ENCODE results near the gene TMEM63C.

Gene TMEM63C

DNA sequence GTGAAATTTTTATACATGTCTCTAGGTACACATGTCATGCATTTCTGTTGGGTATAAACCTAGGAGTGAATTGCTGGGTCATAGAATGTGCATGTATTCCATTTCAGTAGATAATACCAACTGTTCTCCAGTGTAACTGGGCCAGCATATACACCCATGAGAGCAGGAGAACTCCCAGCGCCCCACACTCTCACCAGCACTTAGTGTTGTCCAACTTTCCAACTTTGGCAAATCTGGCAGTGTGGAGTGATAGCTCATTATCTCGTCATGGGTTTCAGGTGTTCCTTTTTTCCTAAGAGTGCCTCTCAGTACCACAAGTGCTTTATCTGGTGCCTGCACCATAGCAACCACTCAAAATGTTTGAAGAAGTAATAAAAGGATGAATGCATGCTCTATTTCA is 49.3 kb downstream of the TMEM63C start:
- CTCF ChIA-PET = interaction anchor here (1.4 kb wide), 1 partner anchor 18 kb away, joined by 4 read pairs; no protein-coding TSS in a partner anchor
- TF ChIP-seq BHLHE40 (IDR thresholded peaks at IDR 0.05; ENCODE audit: borderline replicate concordance) (no peak), HDGF (IDR thresholded peaks at IDR 0.05; ENCODE audit: borderline replicate concordance) (no peak), NFRKB (IDR thresholded peaks at IDR 0.05) (no peak)
- no peak for DNase-seq (ENCODE audit: extremely low spot score)
- POLR2A ChIA-PET = no interaction called here

DNA sequence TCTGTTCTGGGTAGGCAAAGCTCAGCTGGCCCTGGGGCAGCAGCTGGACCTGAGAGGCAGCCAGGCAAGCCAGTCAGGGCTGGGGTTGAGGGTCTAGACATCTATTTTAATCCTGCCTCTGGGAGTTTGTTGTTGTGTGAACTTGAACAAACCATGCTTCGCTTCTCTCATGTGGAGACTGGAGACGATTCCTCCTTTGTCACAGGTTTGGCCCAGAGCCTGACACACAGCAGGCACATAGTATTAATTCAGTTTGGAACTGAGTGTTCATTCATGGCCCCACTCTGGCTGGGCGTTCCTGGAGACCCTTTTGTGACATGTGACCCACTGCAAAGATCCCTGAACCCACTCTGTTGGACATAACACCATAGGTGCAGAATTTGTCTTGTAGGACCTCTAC is 50.1 kb downstream of the TMEM63C start:
- ChIA-PET POLR2A (no interaction called here), CTCF (no interaction called here)
- no peak for TF ChIP-seq FOXK2 (IDR thresholded peaks at IDR 0.05)
- TF ChIP-seq FOXM1 (IDR thresholded peaks at IDR 0.05; ENCODE audit: borderline replicate concordance) = no peak
- no peak for TF ChIP-seq TARDBP (IDR thresholded peaks at IDR 0.05)
- TF ChIP-seq, protein P1, sequence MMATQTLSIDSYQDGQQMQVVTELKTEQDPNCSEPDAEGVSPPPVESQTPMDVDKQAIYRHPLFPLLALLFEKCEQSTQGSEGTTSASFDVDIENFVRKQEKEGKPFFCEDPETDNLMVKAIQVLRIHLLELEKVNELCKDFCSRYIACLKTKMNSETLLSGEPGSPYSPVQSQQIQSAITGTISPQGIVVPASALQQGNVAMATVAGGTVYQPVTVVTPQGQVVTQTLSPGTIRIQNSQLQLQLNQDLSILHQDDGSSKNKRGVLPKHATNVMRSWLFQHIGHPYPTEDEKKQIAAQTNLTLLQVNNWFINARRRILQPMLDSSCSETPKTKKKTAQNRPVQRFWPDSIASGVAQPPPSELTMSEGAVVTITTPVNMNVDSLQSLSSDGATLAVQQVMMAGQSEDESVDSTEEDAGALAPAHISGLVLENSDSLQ (IDR thresholded peaks at IDR 0.05) = no peak
- TF ChIP-seq SP1 (IDR thresholded peaks at IDR 0.05) = no peak
- TF ChIP-seq FOXA1 (IDR thresholded peaks at IDR 0.05) = no peak
- no peak for TF ChIP-seq SUZ12 (IDR thresholded peaks at IDR 0.05)
- TF ChIP-seq LEF1 (IDR thresholded peaks at IDR 0.05; ENCODE audit: borderline replicate concordance) = no peak
- TF ChIP-seq ELF4 (IDR thresholded peaks at IDR 0.05) = no peak
- TF ChIP-seq HDGF (IDR thresholded peaks at IDR 0.05; ENCODE audit: borderline replicate concordance) = no peak
- TF ChIP-seq NFRKB (IDR thresholded peaks at IDR 0.05) = no peak
- TF ChIP-seq L3MBTL2 (conservative IDR thresholded peaks at IDR 0.05) = no peak
- TF ChIP-seq CTBP1 (IDR thresholded peaks at IDR 0.05; ENCODE audit: borderline replicate concordance) = no peak
- no peak for TF ChIP-seq ARNT (IDR thresholded peaks at IDR 0.05)
- no peak for DNase-seq (ENCODE audit: extremely low spot score)

DNA sequence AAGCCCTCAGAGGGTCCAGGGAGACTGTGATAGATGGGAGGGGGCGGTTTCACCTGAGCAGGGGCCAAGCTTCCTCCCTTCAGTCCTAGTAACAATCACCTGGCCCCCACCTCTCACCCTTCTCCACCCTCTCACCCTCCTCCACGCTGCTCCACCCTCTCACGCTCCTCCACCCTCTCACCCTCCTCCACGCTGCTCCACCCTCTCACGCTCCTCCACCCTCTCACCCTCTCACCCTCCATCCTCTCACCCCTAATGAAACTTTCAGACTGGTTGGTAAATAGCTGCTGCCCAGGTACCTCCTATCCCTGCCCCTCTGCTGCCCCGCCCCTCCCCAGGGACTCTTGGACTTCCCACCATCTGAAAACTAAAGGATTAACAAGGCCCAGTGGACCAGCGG is 55.2 kb downstream of the TMEM63C start:
- no peak for DNase-seq (ENCODE audit: extremely low spot score)
- ChIA-PET CTCF (interaction anchor here (0.6 kb wide), 1 partner anchor 526 kb away, joined by 3 read pairs; no protein-coding TSS in a partner anchor), POLR2A (no interaction called here)
- TF ChIP-seq BHLHE40 (IDR thresholded peaks at IDR 0.05; ENCODE audit: borderline replicate concordance) (no peak), ZNF384 (IDR thresholded peaks at IDR 0.05) (no peak), FOXM1 (IDR thresholded peaks at IDR 0.05; ENCODE audit: borderline replicate concordance) (no peak), NFRKB (IDR thresholded peaks at IDR 0.05) (no peak), ELF4 (IDR thresholded peaks at IDR 0.05) (no peak), HDGF (IDR thresholded peaks at IDR 0.05; ENCODE audit: borderline replicate concordance) (no peak), CTBP1 (IDR thresholded peaks at IDR 0.05; ENCODE audit: borderline replicate concordance) (no peak), TARDBP (IDR thresholded peaks at IDR 0.05) (no peak), ARNT (IDR thresholded peaks at IDR 0.05) (no peak), SP1 (IDR thresholded peaks at IDR 0.05) (no peak), L3MBTL2 (conservative IDR thresholded peaks at IDR 0.05) (no peak), LEF1 (IDR thresholded peaks at IDR 0.05; ENCODE audit: borderline replicate concordance) (no peak), SUZ12 (IDR thresholded peaks at IDR 0.05) (no peak)
- TF ChIP-seq, protein P1 (IDR thresholded peaks at IDR 0.05) = no peak

DNA sequence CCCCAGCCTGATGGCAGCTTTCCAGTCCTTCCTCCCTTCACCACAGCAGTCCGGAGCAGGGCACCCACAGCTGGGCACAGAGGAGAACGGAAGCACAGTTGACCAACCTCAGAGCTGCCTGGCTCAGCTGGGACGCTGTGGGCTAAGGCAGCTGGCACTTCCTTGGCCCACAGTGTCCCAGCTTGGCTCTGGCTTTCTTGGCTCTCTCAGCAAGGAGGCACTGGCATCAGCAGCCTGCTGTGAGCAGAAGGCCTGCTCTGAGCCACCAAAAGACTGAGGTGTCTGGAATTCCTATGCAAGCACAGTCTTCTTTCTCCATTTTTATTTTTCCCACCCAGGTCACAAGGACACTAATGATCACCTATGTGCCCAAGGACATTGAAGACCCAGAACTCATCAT is 56.8 kb downstream of the TMEM63C start:
- ChIA-PET POLR2A (no interaction called here), CTCF (no interaction called here)
- TF ChIP-seq LEF1 (IDR thresholded peaks at IDR 0.05; ENCODE audit: borderline replicate concordance) = no peak
- no peak for TF ChIP-seq TARDBP (IDR thresholded peaks at IDR 0.05)
- TF ChIP-seq SP1 (IDR thresholded peaks at IDR 0.05) = no peak
- no peak for TF ChIP-seq ZNF384 (IDR thresholded peaks at IDR 0.05)
- TF ChIP-seq SUZ12 (IDR thresholded peaks at IDR 0.05) = no peak
- TF ChIP-seq, protein P1 (IDR thresholded peaks at IDR 0.05) = no peak
- no peak for TF ChIP-seq L3MBTL2 (conservative IDR thresholded peaks at IDR 0.05)
- TF ChIP-seq NFRKB (IDR thresholded peaks at IDR 0.05) = no peak
- TF ChIP-seq HDGF (IDR thresholded peaks at IDR 0.05; ENCODE audit: borderline replicate concordance) = no peak
- no peak for TF ChIP-seq FOXM1 (IDR thresholded peaks at IDR 0.05; ENCODE audit: borderline replicate concordance)
- no peak for TF ChIP-seq ELF4 (IDR thresholded peaks at IDR 0.05)
- TF ChIP-seq FOXK2 (IDR thresholded peaks at IDR 0.05) = no peak
- no peak for TF ChIP-seq FOXA1 (IDR thresholded peaks at IDR 0.05)
- TF ChIP-seq CTBP1 (IDR thresholded peaks at IDR 0.05; ENCODE audit: borderline replicate concordance) = no peak
- TF ChIP-seq ARNT (IDR thresholded peaks at IDR 0.05) = no peak
- TF ChIP-seq BHLHE40 (IDR thresholded peaks at IDR 0.05; ENCODE audit: borderline replicate concordance) = no peak
- DNase-seq (ENCODE audit: extremely low spot score) = no peak

DNA sequence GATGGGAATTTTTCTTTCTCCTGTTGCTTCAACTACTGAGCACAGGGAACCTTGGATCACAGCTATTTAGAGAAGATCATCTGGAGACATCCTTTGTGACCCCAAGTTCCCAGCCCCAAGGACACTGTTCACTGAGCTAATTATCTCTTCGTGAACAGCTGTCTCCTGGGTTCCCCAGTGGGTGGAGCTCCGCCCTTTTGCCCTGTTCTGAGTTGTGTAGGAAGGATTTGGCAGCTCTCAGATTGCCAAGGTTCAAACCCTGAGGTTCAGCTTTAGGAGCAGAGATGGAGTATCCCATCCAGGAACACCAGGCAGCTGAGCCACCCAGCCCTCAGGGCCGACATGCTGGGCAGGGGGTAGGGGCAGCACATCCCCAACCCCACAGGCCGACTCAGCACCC is 57.4 kb downstream of the TMEM63C start:
- POLR2A ChIA-PET = no interaction called here
- no peak for DNase-seq (ENCODE audit: extremely low spot score)
- TF ChIP-seq LEF1 (IDR thresholded peaks at IDR 0.05; ENCODE audit: borderline replicate concordance) (no peak), ELF4 (IDR thresholded peaks at IDR 0.05) (no peak), TARDBP (IDR thresholded peaks at IDR 0.05) (no peak), FOXK2 (IDR thresholded peaks at IDR 0.05) (no peak), FOXA1 (IDR thresholded peaks at IDR 0.05) (no peak), ZNF384 (IDR thresholded peaks at IDR 0.05) (no peak), FOXM1 (IDR thresholded peaks at IDR 0.05; ENCODE audit: borderline replicate concordance) (no peak), HDGF (IDR thresholded peaks at IDR 0.05; ENCODE audit: borderline replicate concordance) (no peak), ARNT (IDR thresholded peaks at IDR 0.05) (no peak), SUZ12 (IDR thresholded peaks at IDR 0.05) (no peak), SP1 (IDR thresholded peaks at IDR 0.05) (no peak), BHLHE40 (IDR thresholded peaks at IDR 0.05; ENCODE audit: borderline replicate concordance) (no peak), CTBP1 (IDR thresholded peaks at IDR 0.05; ENCODE audit: borderline replicate concordance) (no peak), L3MBTL2 (conservative IDR thresholded peaks at IDR 0.05) (no peak)
- TF ChIP-seq, protein P1 (IDR thresholded peaks at IDR 0.05) = no peak
- CTCF ChIA-PET = interaction anchor here (0.8 kb wide), 1 partner anchor 26 kb away, joined by 4 read pairs; no protein-coding TSS in a partner anchor
